Amniotic stem cell (primary cell): ENCODE data around the gene ABCC3.

Experiments
- DNase-seq: peaks from one replicate; lab custom pipeline; 2025; lab: John Stamatoyannopoulos, UW

The ABCC3 gene

GRCh38 chr17:50737118-50737698 lies 102.5 kb downstream of the ABCC3 start:
- DNase-seq = no peak

- no peak for DNase-seq
Measured at GRCh38 chr17:50739098-50739497, 104.4 kb downstream of the ABCC3 start.
